Tibial artery (tissue), 4 donors: Measurements from ENCODE around the gene SERPINB12.

Source experiments
- DNase-seq, 2 donors: peaks; one replicate each; pipeline ENCODE4 v3.0.0-alpha.2; 2019
- H3K27ac ChIP-seq, 2 donors: fragments of 200-600 bp; sonication (generic) in 1 of 2; 1 replicate in 1 of 2; 2 replicates in 1 of 2; pipeline ENCODE4 v1.5.1; 2018 to 2019; ENCODE audit warnings: mild to moderate bottlenecking in 1 of 2
- H3K27me3 ChIP-seq, 2 donors: fragments of 200-600 bp; sonication (generic) in 1 of 2; one replicate each; pipeline versions ENCODE4 v1.5.1 to v1.6.0; 2016 to 2019
- H3K36me3 ChIP-seq, 3 donors: fragments of 200-600 bp; sonication (generic) in 2 of 3; one replicate each; pipeline ENCODE4 v1.5.1; 2016 to 2019; ENCODE audit warnings: mild to moderate bottlenecking in 2 of 3
- H3K4me1 ChIP-seq, 4 donors: fragments of 200-600 bp; sonication (generic) in 2 of 4; 1 replicate in 3 of 4; 2 replicates in 1 of 4; pipeline ENCODE4 v1.5.1; 2016 to 2019
- H3K4me3 ChIP-seq, 2 donors: fragments of 200-600 bp; sonication (generic) in 1 of 2; 1 replicate in 1 of 2; 2 replicates in 1 of 2; pipeline ENCODE4 v1.5.1; 2018 to 2019; ENCODE audit warnings: mild to moderate bottlenecking in 2 of 2
- H3K9me3 ChIP-seq, 3 donors: fragments of 200-600 bp; sonication (generic) in 1 of 3; one replicate each; pipeline ENCODE4 v1.5.1; 2016 to 2019
- intact Hi-C: fragments of 100-400 bp; cut with DNase I; formaldehyde crosslinking; loops from one replicate; pipeline ENCODE4 v1.15.0; 2023; ENCODE audit warnings: low total_unique reads
- TF ChIP-seq, protein P1 (sequence below), 2 experiments: fragments of 200-600 bp in 1 of 2; fragments of 450-650 bp in 1 of 2; IDR thresholded peaks; one replicate each; pipeline ENCODE4 v1.5.1; 2017 to 2019; ENCODE audit warnings: antibody characterized with exemption in 2 of 2, mild to moderate bottlenecking in 1 of 2, moderate library complexity in 1 of 2

SERPINB12 gene

DNA sequence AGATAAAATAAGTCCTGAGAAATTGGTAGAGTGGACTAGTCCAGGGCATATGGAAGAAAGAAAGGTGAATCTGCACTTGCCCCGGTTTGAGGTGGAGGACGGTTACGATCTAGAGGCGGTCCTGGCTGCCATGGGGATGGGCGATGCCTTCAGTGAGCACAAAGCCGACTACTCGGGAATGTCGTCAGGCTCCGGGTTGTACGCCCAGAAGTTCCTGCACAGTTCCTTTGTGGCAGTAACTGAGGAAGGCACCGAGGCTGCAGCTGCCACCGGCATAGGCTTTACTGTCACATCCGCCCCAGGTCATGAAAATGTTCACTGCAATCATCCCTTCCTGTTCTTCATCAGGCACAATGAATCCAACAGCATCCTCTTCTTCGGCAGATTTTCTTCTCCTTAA is 54.8 kb downstream of the SERPINB12 start:
- TF ChIP-seq, protein P1, sequence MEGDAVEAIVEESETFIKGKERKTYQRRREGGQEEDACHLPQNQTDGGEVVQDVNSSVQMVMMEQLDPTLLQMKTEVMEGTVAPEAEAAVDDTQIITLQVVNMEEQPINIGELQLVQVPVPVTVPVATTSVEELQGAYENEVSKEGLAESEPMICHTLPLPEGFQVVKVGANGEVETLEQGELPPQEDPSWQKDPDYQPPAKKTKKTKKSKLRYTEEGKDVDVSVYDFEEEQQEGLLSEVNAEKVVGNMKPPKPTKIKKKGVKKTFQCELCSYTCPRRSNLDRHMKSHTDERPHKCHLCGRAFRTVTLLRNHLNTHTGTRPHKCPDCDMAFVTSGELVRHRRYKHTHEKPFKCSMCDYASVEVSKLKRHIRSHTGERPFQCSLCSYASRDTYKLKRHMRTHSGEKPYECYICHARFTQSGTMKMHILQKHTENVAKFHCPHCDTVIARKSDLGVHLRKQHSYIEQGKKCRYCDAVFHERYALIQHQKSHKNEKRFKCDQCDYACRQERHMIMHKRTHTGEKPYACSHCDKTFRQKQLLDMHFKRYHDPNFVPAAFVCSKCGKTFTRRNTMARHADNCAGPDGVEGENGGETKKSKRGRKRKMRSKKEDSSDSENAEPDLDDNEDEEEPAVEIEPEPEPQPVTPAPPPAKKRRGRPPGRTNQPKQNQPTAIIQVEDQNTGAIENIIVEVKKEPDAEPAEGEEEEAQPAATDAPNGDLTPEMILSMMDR (IDR thresholded peaks at IDR 0.05): no peak
- H3K36me3 ChIP-seq: no peaks in the 10 kb centered on the region

DNA sequence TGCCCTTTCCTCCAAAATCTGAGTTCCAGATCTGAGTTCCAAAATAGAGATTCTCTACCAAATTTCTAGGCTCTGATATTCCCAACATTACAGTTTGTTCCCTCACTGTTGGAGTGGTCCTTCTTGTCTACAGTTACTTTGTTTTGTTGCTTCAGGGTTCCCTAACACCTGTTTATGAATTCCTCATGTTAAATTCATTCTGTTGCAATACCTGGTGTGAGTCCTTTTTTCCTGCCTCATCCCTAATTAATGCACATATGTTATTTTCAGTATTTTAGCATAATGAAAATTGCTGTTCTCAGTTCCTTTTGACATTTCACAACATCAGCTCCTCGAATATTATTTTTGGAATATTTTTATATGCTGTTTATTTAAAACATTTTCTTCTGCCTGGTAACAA is 61.2 kb downstream of the SERPINB12 start:
- Histone ChIP-seq H3K9me3 (no peaks in the 10 kb centered on the region), H3K27me3 (no peaks in the 10 kb centered on the region), H3K4me3 (no peak overlapping the region), H3K27ac (no peak overlapping the region), H3K4me1 (no peaks in the 10 kb centered on the region), H3K36me3 (no peaks in the 10 kb centered on the region)
- intact Hi-C loops: no loop called here
- DNase-seq: no peak
- TF ChIP-seq, protein P1 (IDR thresholded peaks at IDR 0.05): no peak

More for the DNA sequence above, 54.8 kb downstream of the SERPINB12 start:
- H3K27me3 ChIP-seq: no peaks in the 10 kb centered on the region
- H3K27ac ChIP-seq: no peak overlapping the region
- intact Hi-C loops: no loop called here
- H3K4me1 ChIP-seq: no peaks in the 10 kb centered on the region
- H3K4me3 ChIP-seq: no peak overlapping the region
- H3K9me3 ChIP-seq: no peaks in the 10 kb centered on the region
- no peak for DNase-seq

DNA sequence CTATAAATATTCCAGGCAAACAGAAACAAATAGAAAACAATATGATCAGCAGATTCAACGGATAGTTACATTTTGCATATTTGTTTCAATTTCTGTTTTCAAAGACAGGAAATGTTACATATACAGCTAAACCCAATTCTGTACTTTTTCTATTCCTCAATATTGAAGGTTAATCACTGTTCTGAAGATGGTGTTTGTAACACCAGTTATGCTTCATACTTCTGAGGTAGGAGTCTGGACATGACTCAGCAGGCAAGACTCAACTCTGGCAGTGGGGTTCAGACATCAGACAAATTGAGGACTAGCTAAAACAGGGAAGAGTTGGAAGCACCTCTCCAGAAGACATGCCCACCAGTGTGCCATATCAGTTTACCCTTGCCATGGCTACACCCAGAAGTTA is 61.6 kb downstream of the SERPINB12 start:
- TF ChIP-seq, protein P1 (IDR thresholded peaks at IDR 0.05): no peak
- intact Hi-C loops: no loop called here
- H3K27me3 ChIP-seq: no peaks in the 10 kb centered on the region

DNA sequence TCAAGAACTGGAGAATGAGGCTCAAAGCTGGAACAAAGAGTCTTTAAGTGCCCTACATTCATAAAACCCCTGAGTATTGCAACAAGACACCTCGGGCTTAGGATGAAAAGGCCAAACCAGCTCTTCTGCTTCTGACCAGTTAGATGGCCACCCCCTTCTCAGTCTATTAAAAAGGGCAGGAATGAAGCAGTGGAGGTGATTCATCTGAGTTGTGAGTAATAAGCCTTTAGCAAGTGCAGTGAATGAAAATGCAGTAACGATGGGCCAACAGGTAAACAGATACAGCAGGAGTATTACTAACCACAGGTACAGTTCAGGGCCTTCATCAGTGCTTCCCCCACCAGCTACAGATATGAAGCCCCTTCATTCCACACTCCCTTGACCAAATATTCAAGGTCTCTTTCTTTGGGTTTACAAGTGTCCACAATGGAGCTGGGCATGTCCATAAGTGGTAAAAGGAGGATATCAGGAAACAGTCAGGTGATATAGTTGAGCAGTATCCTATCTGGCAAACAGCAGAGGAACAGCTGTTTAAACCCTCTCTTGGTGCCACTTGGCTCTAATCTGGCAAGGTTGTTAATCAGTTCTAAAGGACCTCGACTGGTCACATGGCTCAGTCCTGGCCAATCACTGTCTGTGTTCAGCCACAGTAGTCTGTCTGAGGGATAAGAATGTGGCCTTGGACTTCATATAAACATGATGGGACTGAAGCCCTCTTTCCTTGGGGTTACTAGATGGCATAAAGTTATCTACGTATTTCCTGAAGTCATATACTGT is 62.8 kb downstream of the SERPINB12 start:
- intact Hi-C loops: no loop called here
- no peaks in the 10 kb centered on the region for H3K4me1 ChIP-seq
- H3K36me3 ChIP-seq: no peaks in the 10 kb centered on the region
- no peak overlapping the region for H3K27ac ChIP-seq
- no peaks in the 10 kb centered on the region for H3K27me3 ChIP-seq
- no peaks in the 10 kb centered on the region for H3K9me3 ChIP-seq
- DNase-seq: no peak
- TF ChIP-seq, protein P1 (IDR thresholded peaks at IDR 0.05): no peak
- H3K4me3 ChIP-seq: no peak overlapping the region

More for the DNA sequence above, 61.6 kb downstream of the SERPINB12 start:
- H3K36me3 ChIP-seq: no peaks in the 10 kb centered on the region
- H3K4me1 ChIP-seq: no peaks in the 10 kb centered on the region
- no peaks in the 10 kb centered on the region for H3K9me3 ChIP-seq
- DNase-seq: no peak
- H3K27ac ChIP-seq: no peak overlapping the region
- no peak overlapping the region for H3K4me3 ChIP-seq

DNA sequence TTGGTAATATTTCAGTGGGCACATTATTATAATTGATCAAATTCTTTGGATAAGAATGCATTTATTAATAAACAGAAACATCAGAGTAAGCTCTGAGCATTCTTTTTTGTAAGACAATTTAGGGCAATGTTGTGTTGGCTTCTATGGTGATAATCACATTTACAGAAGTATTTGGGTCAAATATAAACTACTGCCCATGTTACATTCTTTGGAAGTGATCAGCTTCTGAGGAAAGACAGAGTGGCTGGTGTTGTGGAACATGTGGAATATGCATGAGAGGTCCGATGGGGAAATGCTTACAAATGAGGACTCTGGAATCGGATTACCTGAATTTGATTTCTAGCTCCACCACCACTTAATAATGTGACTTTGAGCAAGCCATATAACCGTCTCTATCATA is 64.4 kb downstream of the SERPINB12 start:
- no peak for DNase-seq
- no peaks in the 10 kb centered on the region for H3K36me3 ChIP-seq
- TF ChIP-seq, protein P1 (IDR thresholded peaks at IDR 0.05): no peak
- no peaks in the 10 kb centered on the region for H3K27me3 ChIP-seq
- no peak overlapping the region for H3K27ac ChIP-seq
- no peaks in the 10 kb centered on the region for H3K4me1 ChIP-seq
- no peak overlapping the region for H3K4me3 ChIP-seq
- H3K9me3 ChIP-seq: no peaks in the 10 kb centered on the region
- intact Hi-C loops: no loop called here
